ENCODE data around the gene TTLL13. TPM values are rescaled to one million over a fixed set of nuclear protein-coding genes. Genes with fewer than 3 reads are reported as not detected.

TTLL13 gene
- total RNA-seq, 1 donor from 2014 or later, result under 0.01 TPM

- FAIRE-seq (no peak), DNase-seq (ENCODE audit: low spot score in 2 of 2) (no peak)
Observed at GRCh38 chr15:90306560-90306959, 57.2 kb downstream of the TTLL13 start.

GRCh38 chr15:90307661-90308060, 58.3 kb downstream of the TTLL13 start:
- FAIRE-seq, result no peak
- no peak for DNase-seq (ENCODE audit: low spot score in 2 of 2)

GRCh38 chr15:90309020-90309419, 59.7 kb downstream of the TTLL13 start:
- no peak for FAIRE-seq
- no peak for DNase-seq (ENCODE audit: low spot score in 2 of 2)

Small RNAs within 50 kb of the gene (small RNA-seq; reads per million reads assigned to genes)
- gene AC091167.3, result not detected
- gene RN7SL736P, result not detected

Other genes starting within 250 kb of the TTLL13 start
- gene ZNF710, start 248.2 kb upstream of the TTLL13 start, total RNA-seq, result 6.5 TPM
- gene IDH2, start 147.1 kb upstream of the TTLL13 start, total RNA-seq, result 77.9 TPM
- 35.5 TPM for gene SEMA4B, start 48.2 kb upstream of the TTLL13 start, total RNA-seq
- 3.7 TPM for gene CIB1, start 15.6 kb upstream of the TTLL13 start, total RNA-seq
- 4.9 TPM for gene GDPGP1, start 15.3 kb upstream of the TTLL13 start, total RNA-seq
- 226 TPM for gene NGRN, start 16.1 kb downstream of the TTLL13 start, total RNA-seq
- gene ZNF774, start 102.7 kb downstream of the TTLL13 start, total RNA-seq, result 4.5 TPM
- 44.8 TPM for gene IQGAP1, start 138.7 kb downstream of the TTLL13 start, total RNA-seq

All from frontal cortex (tissue), 4 donors.